ACHN (cell line): ENCODE results near the gene IFIT1.
A peak's percentile ranks its signal among the peaks of the same experiment; 100 is the strongest.
"Not testable (repeated sequence)": the region's sequence is repeated elsewhere in the genome, so short reads cannot be mapped to it uniquely, and the experiment has no call there.

ENCODE experiments used
- DNase-seq: peaks from one replicate; pipeline ENCODE4 v3.0.0-alpha.2; 2015
- in situ Hi-C: cut with HindIII; loops from 2 replicates; pipeline ENCODE4 v1.10.0; 2017; ENCODE audit warnings: low sequenced_read_pairs, low pct_ligation_motif_present, low pct_unique_long_range_greater_than_20kb

IFIT1 gene, protein sequence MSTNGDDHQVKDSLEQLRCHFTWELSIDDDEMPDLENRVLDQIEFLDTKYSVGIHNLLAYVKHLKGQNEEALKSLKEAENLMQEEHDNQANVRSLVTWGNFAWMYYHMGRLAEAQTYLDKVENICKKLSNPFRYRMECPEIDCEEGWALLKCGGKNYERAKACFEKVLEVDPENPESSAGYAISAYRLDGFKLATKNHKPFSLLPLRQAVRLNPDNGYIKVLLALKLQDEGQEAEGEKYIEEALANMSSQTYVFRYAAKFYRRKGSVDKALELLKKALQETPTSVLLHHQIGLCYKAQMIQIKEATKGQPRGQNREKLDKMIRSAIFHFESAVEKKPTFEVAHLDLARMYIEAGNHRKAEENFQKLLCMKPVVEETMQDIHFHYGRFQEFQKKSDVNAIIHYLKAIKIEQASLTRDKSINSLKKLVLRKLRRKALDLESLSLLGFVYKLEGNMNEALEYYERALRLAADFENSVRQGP

DNA sequence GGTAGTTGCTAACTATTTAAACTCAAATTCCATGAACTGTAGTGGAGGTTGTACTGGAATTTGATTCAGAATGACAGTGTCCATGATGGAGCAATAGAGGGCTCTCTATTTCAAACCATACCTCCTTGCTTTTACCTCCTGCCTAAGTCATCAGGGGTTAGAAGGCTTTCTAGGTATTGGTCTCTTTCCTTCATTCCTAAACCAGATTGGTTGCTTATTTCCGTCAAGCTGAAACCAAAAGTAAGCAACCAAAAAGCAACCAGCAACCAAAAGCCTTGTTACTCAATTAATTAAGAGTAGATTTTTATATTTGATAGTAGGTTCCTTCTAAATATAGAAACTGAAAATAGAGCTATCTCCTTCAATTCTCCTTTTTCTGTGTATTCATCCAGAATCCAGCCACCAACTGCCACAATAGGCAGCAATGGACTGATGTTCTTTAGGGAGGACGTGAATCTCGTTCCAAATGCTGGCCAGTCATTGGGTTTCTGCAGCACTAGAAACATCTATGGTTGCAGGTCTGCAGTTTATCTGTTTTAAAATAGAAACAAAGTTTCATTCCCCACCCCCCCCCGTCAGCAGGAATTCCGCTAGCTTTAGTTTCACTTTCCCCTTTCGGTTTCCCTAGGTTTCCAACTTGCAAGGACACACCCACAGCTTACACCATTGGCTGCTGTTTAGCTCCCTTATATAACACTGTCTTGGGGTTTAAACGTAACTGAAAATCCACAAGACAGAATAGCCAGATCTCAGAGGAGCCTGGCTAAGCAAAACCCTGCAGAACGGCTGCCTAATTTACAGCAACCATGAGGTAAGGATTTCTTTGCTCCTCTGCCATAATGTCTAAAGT, at the start of gene IFIT1:
Gene IFIT1 (plus strand): TSS at position 717 of the 850 bp plus-strand sequence. CDS start 90 bp downstream, at position 807.
- DNase-seq, result peak; percentile 95
- in situ Hi-C loops, result no loop called here

DNA sequence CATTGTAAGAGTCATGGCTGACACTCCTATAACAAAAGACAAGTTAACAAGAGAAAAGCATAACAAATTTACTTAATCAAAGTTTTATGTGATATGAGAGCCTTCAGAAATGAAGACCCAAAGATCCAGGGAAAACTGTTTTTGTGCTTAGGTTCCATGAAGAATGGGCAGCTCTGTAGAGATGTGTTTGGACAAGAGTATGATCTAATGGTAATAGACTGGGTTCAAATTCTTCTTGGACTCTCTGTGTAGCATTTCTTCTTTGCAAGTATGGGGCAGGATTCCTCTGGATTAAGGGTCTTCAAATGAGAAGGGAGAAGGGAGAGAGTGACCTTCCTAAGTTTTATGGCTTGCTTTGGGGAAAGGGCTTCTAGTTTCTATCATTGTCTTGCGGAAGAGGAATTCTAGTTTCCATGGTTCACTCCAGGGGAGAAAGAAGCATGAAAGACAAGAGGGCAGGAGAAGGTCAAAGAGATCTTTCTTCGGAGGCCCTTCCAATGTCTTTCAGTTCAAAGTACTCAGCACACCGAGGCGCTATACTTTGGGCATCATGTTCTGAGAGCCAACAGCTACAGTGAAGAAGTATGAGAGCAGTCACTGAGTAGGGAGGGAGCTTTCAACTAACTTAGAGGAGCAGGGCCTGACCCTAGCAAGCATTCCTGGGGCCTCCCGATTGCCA, 49.2 kb upstream of the IFIT1 start:
- no peak for DNase-seq
- in situ Hi-C loops, result no loop called here

DNA sequence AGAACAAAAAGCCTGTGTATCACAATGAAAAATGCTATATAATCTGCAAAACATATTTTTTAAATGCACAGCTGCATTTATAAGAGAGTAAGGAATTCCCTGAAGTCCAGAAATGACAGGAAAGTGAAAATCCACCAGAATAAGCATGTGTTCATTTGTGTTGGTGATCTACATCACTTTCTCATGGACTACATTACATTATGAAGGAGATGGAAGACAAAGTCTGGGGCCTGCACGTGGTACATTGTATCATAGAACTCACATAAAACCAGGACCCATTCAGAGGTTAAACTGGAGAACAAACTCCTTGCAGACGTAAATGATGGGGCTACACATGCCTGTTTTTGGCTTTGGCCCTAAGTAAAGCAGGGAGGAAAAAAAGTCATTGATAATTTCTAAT, 48.3 kb upstream of the IFIT1 start:
- DNase-seq, result no peak
- in situ Hi-C loops, result no loop called here

DNA sequence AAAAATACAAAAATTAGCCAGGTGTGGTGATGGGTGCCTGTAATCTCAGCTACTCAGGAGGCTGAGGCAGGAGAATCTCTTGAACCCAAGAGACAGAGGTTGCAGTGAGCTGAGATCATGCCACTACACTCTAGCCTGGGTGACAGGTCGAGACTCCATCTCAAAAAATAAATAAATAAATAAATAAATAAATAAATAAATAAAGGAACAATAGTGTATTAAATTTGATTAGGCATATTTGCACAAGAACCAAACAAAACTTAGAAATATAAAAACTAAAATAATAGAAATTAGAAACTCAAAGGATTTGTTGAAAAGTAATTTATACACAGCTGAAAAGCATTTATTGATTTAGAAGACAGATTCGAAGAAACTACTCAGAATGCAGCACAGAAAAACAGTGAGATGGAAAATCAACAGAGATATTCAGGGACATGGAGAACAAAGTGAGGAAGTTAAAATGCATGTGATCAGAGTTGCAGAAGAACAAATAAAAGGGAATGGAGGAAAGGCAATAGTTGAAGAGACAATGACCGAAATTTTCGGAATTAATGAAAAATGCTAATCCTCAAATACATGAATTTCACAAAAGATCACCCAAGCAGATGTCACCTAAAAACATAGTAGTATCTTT, 46.9 kb upstream of the IFIT1 start:
- DNase-seq, result no peak
- in situ Hi-C loops, result no loop called here

DNA sequence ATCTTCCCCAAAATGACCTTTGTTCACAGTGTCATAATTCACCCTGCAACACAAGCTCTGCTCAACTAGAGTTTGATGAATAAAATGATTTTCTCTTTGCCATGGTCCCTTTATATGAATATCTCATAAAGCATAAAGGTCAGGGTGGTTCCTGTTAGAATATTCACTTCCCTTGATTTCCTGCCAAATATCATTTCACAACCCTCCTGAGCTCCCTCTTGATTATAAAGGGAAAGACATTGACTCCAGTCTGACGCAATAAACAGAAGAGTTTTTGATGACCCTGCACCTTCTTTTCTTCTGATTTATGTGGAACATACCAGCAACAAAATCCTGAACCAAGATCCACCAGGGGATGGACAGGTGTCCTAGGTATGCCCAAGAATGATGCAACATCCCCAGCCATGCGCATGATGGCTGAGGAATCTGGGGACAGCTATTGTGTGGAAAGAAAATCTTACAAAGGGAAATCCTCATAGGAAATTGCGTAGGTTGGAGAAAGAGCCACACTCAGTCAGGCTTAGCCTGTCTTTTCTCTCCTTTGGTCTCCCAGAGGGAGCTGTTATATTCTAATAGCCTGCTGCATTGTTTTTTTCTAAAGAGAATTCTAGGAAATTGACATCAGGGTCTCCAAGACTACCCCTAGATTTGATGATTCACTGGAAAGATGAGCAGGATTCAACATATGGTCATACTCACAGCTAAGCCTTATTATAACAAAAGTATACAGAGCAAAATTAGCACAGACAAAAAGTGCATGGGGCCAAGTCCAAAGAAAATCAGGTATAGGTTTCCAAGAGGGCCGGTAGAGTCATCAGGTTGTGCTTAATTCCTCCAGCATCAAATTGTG, 45.8 kb upstream of the IFIT1 start:
- in situ Hi-C loops, result no loop called here
- DNase-seq, result no peak

DNA sequence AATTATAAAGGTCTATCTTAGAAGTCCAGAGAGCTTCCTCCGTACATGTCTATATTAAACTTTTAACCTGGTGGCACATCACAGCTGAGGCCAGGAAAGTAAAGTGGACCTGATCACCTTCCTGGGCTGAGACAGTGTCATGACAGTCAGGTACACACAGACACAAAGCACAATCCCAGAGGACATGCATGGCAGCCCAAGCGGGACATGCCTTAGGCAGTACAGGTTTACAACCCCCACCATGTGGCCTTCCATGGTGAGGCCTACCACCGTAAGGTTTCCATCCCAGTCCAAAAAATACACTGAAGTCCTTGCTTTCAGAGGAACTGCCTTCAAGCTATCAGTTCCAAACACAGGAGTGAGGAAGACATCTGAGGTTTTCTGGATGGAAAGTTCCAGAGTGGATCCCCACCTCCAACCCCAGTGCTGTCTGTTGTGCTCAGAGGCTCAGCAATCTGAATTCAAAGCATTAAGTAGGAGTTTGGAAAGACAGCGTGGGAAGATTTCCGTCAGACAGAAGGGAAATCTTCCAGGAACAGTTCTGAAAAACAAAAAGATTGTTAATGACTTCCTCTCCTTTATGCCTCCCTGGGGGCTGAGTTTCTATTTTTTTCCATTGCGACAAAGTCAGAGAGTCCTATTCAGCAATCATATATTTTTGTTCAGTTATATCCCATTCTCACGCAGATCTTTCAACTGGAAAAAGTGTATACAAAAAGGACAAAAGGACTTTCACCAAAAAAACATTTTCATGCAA, 44.5 kb upstream of the IFIT1 start:
- in situ Hi-C loops, result no loop called here
- no peak for DNase-seq

DNA sequence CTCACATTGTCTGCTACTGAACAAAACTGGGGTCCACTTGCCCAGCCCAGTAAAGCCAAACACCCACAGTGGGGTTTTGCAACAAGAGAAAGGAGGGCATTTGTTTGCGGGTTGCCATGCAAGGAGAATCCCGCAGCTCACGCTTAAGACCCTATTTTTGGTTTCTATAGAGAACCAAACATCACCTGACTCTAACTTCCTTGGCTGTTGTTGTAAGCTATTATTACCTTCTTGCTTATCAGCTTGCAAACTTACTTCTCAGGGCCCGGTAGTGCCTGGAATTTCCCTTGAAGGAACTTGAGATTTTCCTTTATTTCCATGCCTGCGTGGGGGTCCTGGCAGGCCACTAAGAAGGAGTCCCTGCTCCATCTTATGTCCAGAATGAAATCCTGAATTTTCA, 43.9 kb upstream of the IFIT1 start:
- in situ Hi-C loops, result no loop called here
- no peak for DNase-seq

DNA sequence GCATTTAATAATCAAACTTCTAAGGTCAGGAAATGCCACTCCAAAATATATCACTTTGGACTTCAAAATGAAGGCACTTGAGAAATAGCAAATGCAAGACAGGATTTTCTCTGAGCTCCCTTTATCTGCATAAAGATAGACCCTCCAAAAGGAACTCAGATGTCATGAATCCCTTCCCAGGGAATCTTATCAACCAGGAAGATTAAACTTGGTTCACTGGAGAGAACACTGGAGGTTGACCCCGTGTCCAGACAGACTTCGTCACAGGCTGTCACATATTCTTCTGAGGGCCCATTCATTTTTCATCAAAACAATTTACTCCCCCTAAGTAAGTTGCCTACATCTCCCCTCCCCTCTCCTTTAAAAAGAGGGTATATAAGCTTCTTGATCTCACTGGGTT, 43.4 kb upstream of the IFIT1 start:
- in situ Hi-C loops, result no loop called here
- no peak for DNase-seq

DNA sequence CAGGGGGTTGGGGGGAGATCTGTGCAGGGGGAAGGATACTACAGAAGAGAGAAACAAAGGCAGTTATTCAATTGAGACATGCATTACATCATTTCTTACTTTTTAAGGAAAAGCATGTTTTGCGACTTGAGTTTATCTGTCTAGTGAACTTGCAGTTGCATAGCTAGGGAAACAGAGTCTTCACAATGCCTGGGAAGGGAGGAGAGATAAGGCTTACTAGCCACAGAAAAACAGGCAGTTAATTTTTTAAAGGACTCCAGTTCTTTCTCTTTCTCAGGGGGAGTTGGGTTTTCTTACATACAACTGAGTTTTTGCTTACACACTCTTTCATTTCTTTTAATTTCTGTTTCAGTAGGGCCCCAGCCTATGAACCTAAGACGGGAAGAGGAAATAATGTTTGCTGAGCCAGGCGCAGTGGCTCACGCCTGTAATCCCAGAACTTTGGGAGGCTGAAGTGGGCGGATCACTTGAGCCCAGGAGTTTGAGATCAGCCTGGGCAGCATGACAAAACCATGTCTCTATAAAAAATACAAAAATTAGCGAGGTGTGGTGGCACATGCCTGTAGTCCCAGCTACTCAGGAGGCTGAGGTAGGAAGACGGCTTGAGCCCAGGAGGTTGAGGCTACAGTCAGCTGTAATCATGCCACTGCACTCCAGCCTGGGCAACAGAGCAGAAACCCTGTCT, 41.6 kb upstream of the IFIT1 start:
- peak; percentile 49 for DNase-seq
- in situ Hi-C loops, result not testable (repeated sequence)

DNA sequence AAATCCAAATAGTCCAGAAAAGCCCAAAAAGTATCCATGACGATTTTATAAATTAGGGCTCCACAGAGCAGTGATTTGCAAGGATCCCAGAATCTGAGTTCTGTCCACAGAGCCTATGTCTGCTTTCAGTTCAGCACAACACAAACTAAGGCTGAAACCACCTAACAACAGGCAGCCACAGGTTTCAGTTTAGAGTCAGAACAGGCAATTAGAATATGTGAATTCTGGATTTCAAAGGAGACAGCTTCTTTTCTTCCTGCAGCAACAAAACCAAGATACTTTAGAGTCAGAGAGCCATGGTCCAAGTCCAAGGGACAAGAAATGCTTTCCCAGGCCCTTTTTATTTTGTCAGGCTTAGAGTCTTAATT, 41.0 kb upstream of the IFIT1 start:
- DNase-seq, result peak; percentile 61

DNA sequence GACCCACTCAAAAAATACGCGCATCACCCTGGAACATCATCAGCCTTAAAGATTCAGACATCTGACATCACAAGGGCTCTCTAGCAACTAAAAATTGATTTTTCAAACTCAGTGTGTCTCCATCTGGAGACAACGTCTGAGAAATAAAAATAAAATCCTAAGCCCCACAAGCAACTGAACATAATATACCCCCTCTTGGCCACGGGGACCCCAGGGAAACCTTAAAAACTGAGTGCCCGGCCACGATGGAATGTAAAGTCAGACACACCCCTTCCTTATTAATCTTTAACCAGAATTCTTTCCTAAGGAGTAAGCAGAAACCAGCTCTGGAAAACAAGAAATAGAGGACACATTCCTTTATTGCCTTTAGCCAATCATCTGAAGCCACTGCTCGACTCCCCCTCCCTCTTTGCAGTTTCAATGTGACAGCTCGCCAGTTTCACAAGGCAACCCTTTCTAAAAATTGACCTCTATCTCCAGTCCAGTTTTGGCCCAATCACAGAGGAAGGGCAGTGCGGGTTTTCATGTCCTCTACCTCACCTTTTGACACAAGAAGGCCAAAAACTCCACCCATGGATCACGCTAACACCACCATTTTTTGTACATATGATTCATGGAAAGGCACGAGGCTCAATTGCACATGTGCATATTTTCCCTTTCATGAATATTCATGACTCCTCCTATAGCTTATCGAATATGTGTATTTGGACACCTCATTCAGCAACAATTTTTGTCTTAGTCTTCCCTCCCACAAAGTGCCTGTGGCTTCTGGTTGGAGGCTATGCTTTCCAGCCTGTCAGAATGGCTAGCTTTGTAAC, 40.4 kb upstream of the IFIT1 start:
- in situ Hi-C loops, result no loop called here
- peak; percentile 99 for DNase-seq

More for the DNA sequence above, 41.0 kb upstream of the IFIT1 start:
- in situ Hi-C loops, result no loop called here

DNA sequence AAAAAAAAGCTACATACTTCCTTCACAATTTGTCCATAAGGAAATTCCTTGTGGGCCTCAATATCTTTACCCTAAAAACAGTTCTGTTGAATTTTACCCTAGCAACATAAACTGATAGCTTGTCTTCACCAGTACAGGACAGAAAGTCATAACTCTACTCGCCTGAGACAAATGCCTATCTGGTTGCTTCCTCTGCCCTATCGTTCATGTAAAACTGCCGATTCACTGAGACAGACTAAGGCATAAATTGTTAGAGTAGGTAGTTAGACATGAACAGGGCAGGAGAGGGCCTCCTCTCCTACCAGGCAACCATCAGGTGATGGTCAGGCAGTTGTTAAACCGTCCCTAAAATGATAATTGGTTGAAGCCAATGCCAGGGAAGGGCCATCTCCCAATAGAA, 39.6 kb upstream of the IFIT1 start:
- DNase-seq, result peak; percentile 25
- in situ Hi-C loops, result no loop called here

DNA sequence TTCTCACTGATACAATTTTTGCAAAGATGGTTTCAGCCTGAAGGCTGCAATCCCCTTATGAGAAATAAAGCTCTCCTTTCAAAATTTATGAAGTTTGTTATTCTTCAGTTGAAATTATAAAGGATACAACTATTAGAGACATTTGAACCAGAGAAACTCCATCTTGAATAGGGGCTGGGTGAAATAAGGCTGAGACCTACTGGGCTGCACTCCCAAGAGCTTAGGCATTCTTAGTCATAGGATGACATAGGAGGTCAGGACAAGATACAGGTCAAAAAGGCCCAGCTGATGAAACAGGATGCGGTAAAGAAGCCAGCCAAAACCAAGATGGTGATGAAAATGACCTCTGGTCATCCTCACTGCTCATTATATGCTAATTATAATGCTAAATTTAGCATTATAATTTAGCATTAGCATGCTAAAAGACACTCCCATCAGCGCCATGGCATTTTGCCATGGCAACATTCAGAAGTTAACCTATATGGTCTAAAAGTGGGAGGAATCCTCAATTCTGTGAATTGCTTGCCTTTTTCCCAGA, 37.0 kb upstream of the IFIT1 start:
- no peak for DNase-seq
- in situ Hi-C loops, result no loop called here

DNA sequence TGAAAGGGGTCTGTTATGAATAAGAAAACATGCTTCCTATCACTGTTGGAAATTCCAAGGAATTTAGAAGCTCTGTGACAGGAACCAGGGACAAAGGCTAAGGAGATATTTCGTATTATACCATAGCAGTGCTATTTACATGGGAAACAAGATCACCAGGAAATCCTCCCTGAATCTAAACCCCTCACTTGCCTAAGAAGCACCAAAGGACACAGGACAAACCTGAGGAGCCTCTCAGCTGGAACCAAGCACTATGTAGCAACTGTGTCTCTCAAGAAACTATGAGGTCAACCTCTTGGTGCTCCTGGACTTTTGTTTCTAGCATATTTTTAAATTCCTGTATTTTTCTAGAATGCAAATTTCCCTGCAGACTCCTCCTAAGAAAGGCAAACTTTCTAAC, 35.3 kb upstream of the IFIT1 start:
- DNase-seq, result no peak

DNA sequence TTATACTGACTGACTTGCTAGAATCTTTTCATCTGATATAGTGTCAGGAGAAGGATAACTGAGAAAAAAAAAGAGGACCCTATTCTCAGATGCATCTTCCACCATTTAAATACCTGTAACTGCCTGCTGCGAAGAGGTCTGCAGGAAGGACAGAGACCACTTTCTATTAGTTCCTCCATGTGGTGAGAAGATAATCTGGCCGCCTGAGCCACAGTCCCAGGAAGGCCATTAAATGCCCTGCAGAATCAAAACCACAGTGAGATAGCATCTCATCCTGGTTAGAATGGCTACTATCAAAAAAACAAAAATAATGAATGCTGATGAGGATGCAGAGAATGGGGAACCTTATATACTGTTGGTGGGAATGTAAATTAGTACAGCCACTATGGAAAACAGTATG, 34.4 kb upstream of the IFIT1 start:
- in situ Hi-C loops, result no loop called here
- no peak for DNase-seq

More for the DNA sequence above, 35.3 kb upstream of the IFIT1 start:
- in situ Hi-C loops, result no loop called here

DNA sequence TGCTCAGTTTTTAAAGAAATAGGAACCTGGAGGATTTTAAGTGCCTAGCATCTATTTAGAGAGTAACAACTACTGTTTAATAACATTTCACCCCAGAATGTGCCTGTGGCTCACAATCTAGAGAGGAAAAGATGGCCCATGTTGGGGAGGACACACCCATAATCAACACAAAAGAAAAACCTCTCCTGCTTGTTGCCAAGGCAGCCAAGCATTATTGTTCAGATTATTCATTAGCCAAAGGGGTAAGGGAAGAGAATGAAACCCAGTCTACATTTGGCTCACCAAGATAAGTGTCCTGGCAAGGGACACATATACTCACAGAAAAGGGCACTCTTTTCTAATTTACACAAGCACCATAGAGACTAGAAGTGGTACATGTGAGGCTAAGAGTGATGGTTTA, 32.3 kb upstream of the IFIT1 start:
- in situ Hi-C loops, result no loop called here
- DNase-seq, result peak; percentile 23
